ENCODE data around the gene MACROH2A1. TPM values are rescaled to one million over a fixed set of nuclear protein-coding genes. Genes with fewer than 3 reads are reported as not detected.

MACROH2A1 gene
- total RNA-seq, 2 donors from 2014 or later = 124 to 141 TPM

DNA sequence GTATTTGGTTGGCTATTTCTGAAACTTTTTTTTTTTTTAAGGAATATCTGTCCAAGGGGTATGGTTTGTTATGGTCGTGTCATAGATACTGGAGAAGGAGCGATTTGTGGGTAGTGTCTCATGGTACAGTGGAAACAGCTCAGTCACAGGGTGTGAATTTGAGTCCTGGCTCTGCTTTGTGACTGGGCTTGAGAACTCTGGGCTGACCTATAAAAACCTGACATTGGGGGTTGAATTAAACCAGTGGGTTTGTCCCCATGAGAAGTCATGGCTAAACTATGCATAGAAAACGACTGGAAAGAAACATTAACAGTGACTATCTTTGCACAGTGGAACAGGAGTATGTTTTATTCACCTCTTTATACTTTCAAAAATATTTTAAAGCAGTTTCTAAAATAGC, 54.7 kb downstream of the MACROH2A1 start:
- Mint-ChIP-seq H3K27ac (peak overlapping the region; percentile 14), H3K4me3 (no peak overlapping the region), H3K36me3 (ENCODE audit: low read depth) (no peaks in the 10 kb centered on the region), H3K27me3 (no peaks in the 10 kb centered on the region), H3K4me1 (peaks cover 3% of the 10 kb centered on the region)
- DNase-seq (no peak), ATAC-seq (no peak)
- H3K9me3 ChIP-seq (ENCODE audit: control insufficient read depth, low read length, poor library complexity, severe bottlenecking) = no peaks in the 10 kb centered on the region

DNA sequence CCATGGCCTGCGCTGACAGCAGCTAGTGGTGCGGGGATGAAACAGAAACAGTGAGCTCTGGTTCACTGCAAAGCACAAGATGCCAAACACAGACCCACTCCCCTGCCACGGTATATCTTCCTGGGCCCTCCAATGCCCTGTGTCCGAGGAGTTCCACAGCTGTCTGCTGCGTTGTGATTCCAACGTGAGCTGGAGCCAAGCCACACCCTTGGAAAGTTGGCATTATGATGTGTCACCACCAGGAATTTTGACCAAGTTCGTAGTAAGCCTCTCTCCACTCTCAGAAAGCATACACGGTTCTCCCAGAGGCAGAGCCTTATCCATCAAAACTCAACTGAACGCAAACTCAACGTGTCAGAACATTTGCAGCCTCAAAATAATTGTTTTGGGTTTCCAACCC, 55.6 kb downstream of the MACROH2A1 start:
- Mint-ChIP-seq H3K36me3 (ENCODE audit: low read depth) (no peaks in the 10 kb centered on the region), H3K27me3 (no peaks in the 10 kb centered on the region), H3K4me1 (peaks cover 3% of the 10 kb centered on the region), H3K27ac (no peak overlapping the region), H3K4me3 (no peak overlapping the region)
- no peaks in the 10 kb centered on the region for H3K9me3 ChIP-seq (ENCODE audit: control insufficient read depth, low read length, poor library complexity, severe bottlenecking)
- no peak for DNase-seq
- ATAC-seq = no peak

DNA sequence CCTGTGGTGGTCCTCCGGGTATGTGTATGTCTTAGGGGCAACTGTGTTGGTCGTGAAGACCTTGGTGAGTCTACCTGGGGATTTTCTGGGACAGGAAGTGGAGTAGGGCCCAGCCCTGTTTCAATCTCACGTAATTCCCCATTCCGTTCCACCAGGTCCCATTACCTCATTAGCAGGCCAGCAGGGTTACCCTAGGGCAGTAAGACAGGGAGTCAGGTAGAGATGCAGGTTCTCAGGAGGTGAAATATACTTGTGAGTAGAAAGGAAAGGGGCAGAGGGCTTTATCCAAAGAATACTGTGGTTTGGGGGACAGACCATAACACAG, 56.5 kb downstream of the MACROH2A1 start:
- no peaks in the 10 kb centered on the region for H3K36me3 Mint-ChIP-seq (ENCODE audit: low read depth)
- no peak for ATAC-seq
- peaks cover 3% of the 10 kb centered on the region for H3K4me1 Mint-ChIP-seq
- no peak overlapping the region for H3K4me3 Mint-ChIP-seq
- DNase-seq = no peak
- no peaks in the 10 kb centered on the region for H3K27me3 Mint-ChIP-seq
- H3K9me3 ChIP-seq (ENCODE audit: control insufficient read depth, low read length, poor library complexity, severe bottlenecking) = no peaks in the 10 kb centered on the region
- no peak overlapping the region for H3K27ac Mint-ChIP-seq

DNA sequence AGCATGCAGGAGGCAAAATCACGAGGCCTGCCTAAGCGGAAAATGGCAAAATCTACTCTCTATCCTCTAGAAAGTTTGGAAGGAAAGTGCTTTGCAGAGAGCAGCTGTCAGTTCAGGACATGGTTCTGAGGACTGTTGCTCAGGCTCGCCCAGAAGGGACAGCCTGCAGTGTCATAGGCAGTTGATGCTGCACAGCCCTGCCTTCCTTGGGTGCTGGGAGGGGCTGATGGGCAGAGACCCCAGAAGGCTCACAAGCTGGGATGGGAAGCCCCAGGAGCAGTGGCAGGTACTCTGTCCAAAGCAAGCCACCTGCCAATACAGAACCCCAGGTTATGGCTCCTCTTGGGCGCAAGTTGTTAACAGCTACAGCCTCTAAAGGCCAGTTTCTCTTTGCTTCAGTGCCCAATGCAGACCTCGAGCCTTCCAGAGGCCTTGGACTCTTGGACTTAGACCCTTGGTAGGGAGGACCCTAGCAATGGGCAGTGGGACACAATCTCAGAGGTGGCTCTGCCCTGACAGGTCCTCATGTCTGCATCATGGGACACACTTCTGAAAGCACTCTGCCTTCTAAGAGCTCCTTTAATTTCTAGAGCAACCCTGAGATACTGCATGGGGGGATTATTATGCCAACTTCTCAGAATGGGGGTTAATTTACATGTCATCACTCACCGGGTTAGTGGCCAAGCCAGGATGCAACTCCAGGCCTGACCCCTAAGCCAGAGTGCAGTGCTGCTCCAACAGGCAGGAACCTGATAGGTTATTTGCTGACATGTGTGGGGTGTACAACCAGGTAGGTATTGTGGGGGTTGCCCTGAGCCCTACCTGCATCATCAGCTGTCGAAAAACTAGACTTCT, 57.1 kb downstream of the MACROH2A1 start:
- DNase-seq (no peak), ATAC-seq (no peak)
- H3K27me3 Mint-ChIP-seq = no peaks in the 10 kb centered on the region
- H3K36me3 Mint-ChIP-seq (ENCODE audit: low read depth) = no peaks in the 10 kb centered on the region
- peaks cover 3% of the 10 kb centered on the region for H3K4me1 Mint-ChIP-seq
- H3K27ac Mint-ChIP-seq = peak overlapping the region; percentile 66
- no peaks in the 10 kb centered on the region for H3K9me3 ChIP-seq (ENCODE audit: control insufficient read depth, low read length, poor library complexity, severe bottlenecking)
- no peak overlapping the region for H3K4me3 Mint-ChIP-seq

DNA sequence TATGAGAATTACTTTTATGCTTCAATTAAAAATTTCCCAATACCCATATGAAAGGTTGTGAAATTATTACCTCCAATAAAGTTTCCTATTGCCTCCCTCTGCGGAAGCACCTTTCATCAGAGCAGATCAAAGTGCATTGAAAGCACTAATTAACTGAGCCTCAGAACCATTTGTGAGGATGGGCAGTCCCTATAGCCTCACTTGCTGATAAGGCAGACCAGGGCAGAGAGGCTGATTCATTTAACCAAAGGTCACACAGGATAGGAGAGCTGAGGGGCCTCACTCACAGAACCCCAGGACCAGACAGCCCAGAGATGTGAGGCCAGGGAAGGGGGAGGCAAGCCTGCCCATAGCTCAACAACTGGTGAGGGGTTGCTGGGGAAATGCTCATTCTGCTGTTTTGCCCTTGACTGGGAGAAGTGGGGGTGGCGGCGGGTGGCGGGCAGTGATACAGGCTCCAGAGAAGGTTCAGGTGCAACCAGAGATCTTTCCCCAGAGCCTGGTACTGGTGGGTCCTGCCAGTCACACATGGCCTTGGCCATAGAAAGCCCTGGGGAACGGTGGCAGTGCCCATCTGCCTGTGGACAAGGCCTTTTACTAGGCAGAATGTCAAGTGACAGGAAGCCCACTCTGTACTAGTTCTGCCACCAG, 57.9 kb downstream of the MACROH2A1 start:
- Mint-ChIP-seq H3K27ac (peak overlapping the region; percentile 66), H3K36me3 (ENCODE audit: low read depth) (no peaks in the 10 kb centered on the region), H3K4me1 (peaks cover 3% of the 10 kb centered on the region), H3K27me3 (no peaks in the 10 kb centered on the region), H3K4me3 (no peak overlapping the region)
- DNase-seq (no peak), ATAC-seq (no peak)
- H3K9me3 ChIP-seq (ENCODE audit: control insufficient read depth, low read length, poor library complexity, severe bottlenecking) = no peaks in the 10 kb centered on the region

DNA sequence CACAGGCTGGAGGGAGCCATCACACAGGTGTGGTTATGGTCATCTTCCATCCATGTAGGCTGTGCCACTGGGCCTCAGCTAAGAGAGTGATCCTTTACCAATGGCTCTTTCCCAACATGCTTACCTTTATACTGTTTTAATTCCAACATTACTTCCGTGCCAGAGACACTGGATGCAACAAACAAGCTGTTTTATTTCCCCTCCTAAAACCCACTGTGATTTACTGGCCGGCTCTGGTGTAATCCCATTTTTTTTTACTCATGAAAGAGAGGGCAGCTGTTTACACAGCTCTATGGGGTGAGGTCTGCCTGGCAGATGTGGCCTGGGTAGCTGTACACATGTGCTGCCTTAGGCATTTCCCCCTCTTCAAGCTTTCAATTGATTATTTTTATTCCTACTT, 58.5 kb downstream of the MACROH2A1 start:
- no peak for DNase-seq
- H3K36me3 Mint-ChIP-seq (ENCODE audit: low read depth) = no peaks in the 10 kb centered on the region
- peak overlapping the region; percentile 66 for H3K27ac Mint-ChIP-seq

DNA sequence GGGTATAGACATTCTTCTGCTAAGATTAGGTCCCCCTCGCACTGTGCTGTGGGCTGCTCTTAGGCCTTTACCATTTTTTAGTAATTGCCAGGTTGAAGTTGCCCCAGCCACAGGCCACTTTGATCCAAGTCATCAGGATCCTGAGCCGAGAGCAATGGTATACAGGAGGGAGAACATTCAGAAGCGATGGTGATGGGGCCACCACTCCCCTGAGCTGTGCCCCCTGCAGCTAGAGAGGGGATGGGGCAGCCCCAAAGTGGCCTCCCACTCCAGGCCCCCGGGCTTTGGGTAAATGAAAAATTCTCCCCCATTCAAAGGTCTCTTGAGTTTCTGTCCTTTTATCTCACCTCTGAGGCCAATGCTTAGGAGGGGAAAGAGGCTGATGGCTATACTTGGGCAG, 59.4 kb downstream of the MACROH2A1 start:
- Mint-ChIP-seq H3K36me3 (ENCODE audit: low read depth) (no peaks in the 10 kb centered on the region), H3K27ac (no peak overlapping the region), H3K27me3 (no peaks in the 10 kb centered on the region), H3K4me1 (peaks cover 3% of the 10 kb centered on the region), H3K4me3 (no peak overlapping the region)
- DNase-seq = no peak
- H3K9me3 ChIP-seq (ENCODE audit: control insufficient read depth, low read length, poor library complexity, severe bottlenecking) = no peaks in the 10 kb centered on the region
- no peak for ATAC-seq

More for the DNA sequence above, 58.5 kb downstream of the MACROH2A1 start:
- no peaks in the 10 kb centered on the region for H3K9me3 ChIP-seq (ENCODE audit: control insufficient read depth, low read length, poor library complexity, severe bottlenecking)
- no peak for ATAC-seq
- H3K27me3 Mint-ChIP-seq = no peaks in the 10 kb centered on the region
- H3K4me1 Mint-ChIP-seq = peaks cover 3% of the 10 kb centered on the region
- no peak overlapping the region for H3K4me3 Mint-ChIP-seq

DNA sequence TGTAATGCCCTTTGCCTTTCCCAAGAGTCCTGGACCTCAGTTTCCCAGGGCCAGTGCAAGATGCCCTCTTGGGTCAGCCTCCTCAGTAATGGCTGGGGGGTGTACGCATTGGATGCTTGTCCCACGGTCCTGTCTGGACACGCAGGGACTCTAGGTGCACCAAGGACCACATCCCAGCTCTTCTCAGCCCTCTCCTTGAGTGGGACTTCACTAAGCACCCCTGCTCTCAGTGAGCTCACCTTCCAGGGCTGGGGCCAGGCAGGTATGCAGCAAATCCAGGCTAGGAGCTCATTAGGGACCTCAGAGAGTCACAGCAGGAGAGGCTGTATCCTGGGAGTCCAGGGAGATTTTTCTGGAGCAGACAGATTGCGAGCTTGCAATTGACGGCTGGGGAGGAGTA, 59.8 kb downstream of the MACROH2A1 start:
- no peaks in the 10 kb centered on the region for H3K27me3 Mint-ChIP-seq
- no peak overlapping the region for H3K4me3 Mint-ChIP-seq
- no peaks in the 10 kb centered on the region for H3K36me3 Mint-ChIP-seq (ENCODE audit: low read depth)
- H3K4me1 Mint-ChIP-seq = peaks cover 3% of the 10 kb centered on the region
- H3K9me3 ChIP-seq (ENCODE audit: control insufficient read depth, low read length, poor library complexity, severe bottlenecking) = no peaks in the 10 kb centered on the region
- DNase-seq (no peak), ATAC-seq (no peak)
- H3K27ac Mint-ChIP-seq = no peak overlapping the region

DNA sequence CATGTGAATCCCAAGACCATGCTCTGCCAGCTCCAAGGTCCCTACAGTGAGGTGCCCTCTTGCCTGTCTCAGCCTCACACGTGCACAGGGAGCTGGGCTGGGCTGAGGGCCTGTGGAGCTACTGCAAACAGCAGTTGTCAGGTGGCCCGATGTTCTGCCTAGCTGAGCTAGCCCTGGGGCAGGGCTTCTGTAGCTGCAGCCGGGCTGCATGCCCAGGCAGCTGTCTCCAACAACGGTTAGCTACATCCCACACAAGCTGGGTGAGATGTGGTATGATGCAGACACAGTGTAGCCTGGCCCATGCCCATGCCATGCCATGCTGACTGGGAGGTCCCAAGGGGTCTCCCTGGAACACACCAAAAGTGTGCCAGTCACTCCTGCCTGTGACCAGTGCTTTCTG, 62.0 kb downstream of the MACROH2A1 start:
- H3K4me1 Mint-ChIP-seq = no peaks in the 10 kb centered on the region
- ATAC-seq (no peak), DNase-seq (no peak)
- no peaks in the 10 kb centered on the region for H3K36me3 Mint-ChIP-seq (ENCODE audit: low read depth)
- no peaks in the 10 kb centered on the region for H3K9me3 ChIP-seq (ENCODE audit: control insufficient read depth, low read length, poor library complexity, severe bottlenecking)
- peak overlapping the region; percentile 41 for H3K27ac Mint-ChIP-seq
- no peaks in the 10 kb centered on the region for H3K27me3 Mint-ChIP-seq
- no peak overlapping the region for H3K4me3 Mint-ChIP-seq

DNA sequence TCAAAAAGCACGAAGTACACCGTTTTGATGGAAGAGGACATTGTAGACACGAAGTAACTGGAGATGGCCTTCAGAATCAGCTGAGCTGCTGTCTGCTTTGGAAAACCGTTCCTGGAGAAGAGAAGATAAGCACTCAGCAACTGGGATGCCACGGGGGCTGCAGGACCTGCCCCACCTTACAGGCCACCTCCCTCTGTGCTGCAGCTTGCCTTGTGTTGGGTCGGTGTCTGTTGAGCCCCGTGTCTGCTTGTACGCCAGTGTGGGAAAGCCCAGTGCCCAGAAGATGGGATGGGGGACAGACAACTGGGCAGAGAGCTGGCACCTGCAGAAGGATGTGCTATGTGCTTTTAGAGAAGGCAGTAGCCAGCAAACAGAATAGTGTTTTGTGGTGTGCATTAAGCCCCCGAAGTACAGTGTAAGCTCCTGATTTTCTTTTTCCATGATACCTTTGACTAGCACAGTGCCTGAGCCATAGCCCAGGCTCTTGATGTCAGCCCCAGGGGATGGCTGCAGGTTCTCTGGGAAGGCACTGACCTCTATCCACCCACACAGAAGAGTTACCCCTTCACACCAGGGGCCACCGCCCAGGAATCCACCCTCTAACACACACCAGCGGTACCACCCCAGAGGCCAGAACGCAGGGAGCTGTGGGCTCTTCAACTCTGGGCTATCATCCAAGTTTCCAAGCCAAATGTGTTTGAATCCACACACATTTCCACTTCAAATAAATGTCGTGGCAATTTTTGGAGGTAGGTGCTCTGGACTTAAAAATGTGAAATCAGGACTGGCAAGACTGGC, 63.8 kb downstream of the MACROH2A1 start:
- no peak for DNase-seq
- no peak for ATAC-seq
- no peak overlapping the region for H3K4me3 Mint-ChIP-seq
- H3K9me3 ChIP-seq (ENCODE audit: control insufficient read depth, low read length, poor library complexity, severe bottlenecking) = no peaks in the 10 kb centered on the region
- H3K27ac Mint-ChIP-seq = no peak overlapping the region
- no peaks in the 10 kb centered on the region for H3K27me3 Mint-ChIP-seq
- H3K4me1 Mint-ChIP-seq = no peaks in the 10 kb centered on the region
- H3K36me3 Mint-ChIP-seq (ENCODE audit: low read depth) = no peaks in the 10 kb centered on the region

DNA sequence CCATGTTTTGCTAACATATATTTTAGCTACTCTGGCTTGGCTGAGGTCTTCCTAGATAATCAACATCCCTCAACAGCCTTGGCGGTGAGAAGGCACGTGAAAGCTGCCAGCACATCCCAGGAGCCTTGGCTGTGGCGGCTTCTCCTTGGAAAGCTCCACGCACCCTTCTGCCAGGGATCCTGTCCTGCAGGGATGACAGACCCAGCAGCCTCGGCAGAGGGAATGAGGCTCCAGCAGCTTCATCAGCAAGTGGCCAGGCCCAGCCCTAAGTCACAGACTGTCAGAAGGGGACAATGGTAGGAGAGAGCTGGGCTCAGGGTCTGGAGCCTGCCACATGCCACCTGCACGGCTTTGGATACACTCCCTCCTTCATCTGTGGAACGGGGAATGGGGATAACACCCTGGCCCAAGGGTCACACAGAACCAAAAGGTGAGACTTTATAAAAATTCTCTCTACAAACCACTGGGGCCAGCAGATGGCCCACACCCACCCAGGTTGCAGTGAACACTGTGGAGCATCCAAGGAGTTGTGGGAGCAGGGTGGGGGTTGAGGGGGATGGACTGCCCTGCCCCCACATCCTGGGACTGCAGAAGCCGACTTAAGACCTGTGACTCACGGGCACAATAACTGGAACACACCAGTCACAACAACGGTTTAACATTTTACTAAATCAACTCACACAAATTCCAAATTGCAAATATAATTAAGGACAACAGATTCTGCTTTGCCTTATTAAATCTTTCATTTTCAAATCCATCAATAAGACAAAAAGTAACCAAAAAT, 65.1 kb downstream of the MACROH2A1 start:
- Mint-ChIP-seq H3K4me3 (no peak overlapping the region), H3K4me1 (no peaks in the 10 kb centered on the region), H3K27me3 (no peaks in the 10 kb centered on the region), H3K27ac (no peak overlapping the region), H3K36me3 (ENCODE audit: low read depth) (peaks cover 3% of the 10 kb centered on the region)
- H3K9me3 ChIP-seq (ENCODE audit: control insufficient read depth, low read length, poor library complexity, severe bottlenecking) = no peaks in the 10 kb centered on the region
- no peak for ATAC-seq
- DNase-seq = no peak

DNA sequence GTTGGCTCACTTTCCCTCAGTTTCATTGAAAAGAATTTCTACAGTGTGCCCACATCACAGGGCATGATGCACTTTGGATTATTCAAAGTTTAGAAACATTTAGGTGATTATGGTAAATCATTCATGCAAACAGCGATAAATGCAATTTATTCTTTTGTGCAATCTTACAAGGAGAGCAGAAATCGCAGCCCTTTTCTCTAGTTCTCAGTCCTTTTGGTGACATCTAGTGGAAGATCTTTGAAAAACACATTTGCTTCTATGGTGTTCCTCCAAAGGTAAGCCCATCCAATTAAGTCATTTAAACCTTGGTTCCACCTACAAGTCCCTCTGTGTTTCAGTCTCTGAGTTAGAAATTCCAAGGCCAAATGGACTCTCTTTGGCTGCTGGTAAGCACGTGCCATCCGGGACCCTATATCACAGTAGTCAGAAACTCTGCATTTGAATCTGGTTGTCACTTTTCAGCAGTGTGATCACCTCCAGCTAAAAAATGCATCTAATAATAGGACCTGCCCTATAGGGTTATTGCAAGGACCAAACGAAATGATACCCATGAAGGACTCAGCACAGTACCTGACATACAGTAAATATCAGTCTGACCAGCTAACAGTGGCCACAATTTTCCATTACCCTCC, 66.4 kb downstream of the MACROH2A1 start:
- H3K36me3 Mint-ChIP-seq (ENCODE audit: low read depth) = peaks cover 3% of the 10 kb centered on the region
- no peak for DNase-seq

More for the DNA sequence above, 66.4 kb downstream of the MACROH2A1 start:
- H3K9me3 ChIP-seq (ENCODE audit: control insufficient read depth, low read length, poor library complexity, severe bottlenecking) = no peaks in the 10 kb centered on the region
- H3K4me3 Mint-ChIP-seq = no peak overlapping the region
- ATAC-seq = peak; percentile 52
- H3K27me3 Mint-ChIP-seq = no peaks in the 10 kb centered on the region
- no peaks in the 10 kb centered on the region for H3K4me1 Mint-ChIP-seq
- no peak overlapping the region for H3K27ac Mint-ChIP-seq
